Activated CD8-positive, alpha-beta T cell treated with anti-CD3 and anti-CD28 coated beads for 36 hours (primary cell): Measurements from ENCODE around the gene TUNAR. TPM values are rescaled to one million over a fixed set of nuclear protein-coding genes. Genes with fewer than 3 reads are reported as not detected.

Experiments used
- ATAC-seq: fragments of 200-7000 bp; cut with Tn5 transposase; one replicate; pipeline ENCODE4 v1.10.0; 2021; ENCODE audit warnings: mild to moderate bottlenecking, moderate library complexity
- CTCF ChIA-PET: fragments of 350-600 bp; sonication (Branson Sonifier 250); formaldehyde crosslinking; loops from one replicate; lab custom pipeline; 2021; ENCODE audit warnings: antibody characterized with exemption; lab: Charles Lee
- POLR2A ChIA-PET: fragments of 350-600 bp; sonication (Branson Sonifier 250); formaldehyde crosslinking; loops from one replicate; lab custom pipeline; 2021; ENCODE audit warnings: antibody characterized with exemption; lab: Charles Lee
- DNase-seq: peaks from one replicate; pipeline ENCODE4 v3.0.0-alpha.2; 2020
- H3K27ac Mint-ChIP-seq: one replicate; pipeline ENCODE4 v1.8.0; 2021; ENCODE audit warnings: mild to moderate bottlenecking, mixed read lengths
- H3K27me3 Mint-ChIP-seq: one replicate; pipeline ENCODE4 v1.8.0; 2021; ENCODE audit warnings: mixed read lengths
- H3K36me3 Mint-ChIP-seq: one replicate; pipeline ENCODE4 v1.8.0; 2021; ENCODE audit warnings: low read depth, mixed read lengths
- H3K4me1 Mint-ChIP-seq: one replicate; pipeline ENCODE4 v1.8.0; 2021; ENCODE audit warnings: low read depth, mixed read lengths
- H3K4me3 Mint-ChIP-seq: one replicate; pipeline ENCODE4 v1.8.0; 2021; ENCODE audit warnings: mild to moderate bottlenecking, moderate library complexity, mixed read lengths
- H3K9me3 Mint-ChIP-seq: one replicate; pipeline ENCODE4 v1.8.0; 2021; ENCODE audit warnings: mixed read lengths
- CTCF ChIP-seq: fragments of 200-600 bp; IDR thresholded peaks from one replicate; pipeline ENCODE4 v1.8.0; 2022; ENCODE audit warnings: antibody characterized with exemption, mild to moderate bottlenecking
- intact Hi-C: fragments of 100-400 bp; cut with micrococcal nuclease; formaldehyde crosslinking; loops from one replicate; pipeline ENCODE4 v1.10.0; 2022
- total RNA-seq, 2 experiments: library from RNA; stranded (reverse); gene quantifications; one replicate each; pipeline ENCODE4 v1.2.3, GENCODE V29; 2021

Gene TUNAR
- total RNA-seq, 2 experiments from 2014 or later = not detected

GRCh38 chr14:95838862-95839261 is 37.8 kb upstream of the TUNAR start:
- POLR2A ChIA-PET = no interaction called here
- no peak for TF ChIP-seq CTCF
- Mint-ChIP-seq H3K27me3 (peaks cover 4% of the 10 kb centered on the region), H3K9me3 (no peaks in the 10 kb centered on the region), H3K4me3 (no peak overlapping the region), H3K4me1 (peaks cover 5% of the 10 kb centered on the region), H3K36me3 (no peaks in the 10 kb centered on the region), H3K27ac (no peak overlapping the region)
- CTCF ChIA-PET = no interaction called here
- DNase-seq = no peak
- intact Hi-C loops = no loop called here
- ATAC-seq = no peak

GRCh38 chr14:95840094-95840700 is 36.4 kb upstream of the TUNAR start:
- H3K4me1 Mint-ChIP-seq = peaks cover 4% of the 10 kb centered on the region
- H3K27ac Mint-ChIP-seq = no peak overlapping the region
- CTCF ChIA-PET = no interaction called here
- POLR2A ChIA-PET = no interaction called here
- H3K27me3 Mint-ChIP-seq = peaks cover 4% of the 10 kb centered on the region
- no peak for TF ChIP-seq CTCF
- no peak overlapping the region for H3K4me3 Mint-ChIP-seq
- no peaks in the 10 kb centered on the region for H3K9me3 Mint-ChIP-seq
- no peaks in the 10 kb centered on the region for H3K36me3 Mint-ChIP-seq
- intact Hi-C loops = no loop called here
- ATAC-seq = no peak
- DNase-seq = no peak

GRCh38 chr14:95841668-95842067 is 35.0 kb upstream of the TUNAR start:
- Mint-ChIP-seq H3K27ac (no peak overlapping the region), H3K4me1 (no peaks in the 10 kb centered on the region), H3K4me3 (no peak overlapping the region), H3K27me3 (peaks cover 14% of the 10 kb centered on the region), H3K36me3 (no peaks in the 10 kb centered on the region), H3K9me3 (no peaks in the 10 kb centered on the region)
- no peak for TF ChIP-seq CTCF
- CTCF ChIA-PET = no interaction called here
- no peak for ATAC-seq
- intact Hi-C loops = no loop called here
- POLR2A ChIA-PET = no interaction called here
- no peak for DNase-seq

- Mint-ChIP-seq H3K4me1 (no peaks in the 10 kb centered on the region), H3K4me3 (no peak overlapping the region), H3K27me3 (peaks cover 31% of the 10 kb centered on the region), H3K36me3 (no peaks in the 10 kb centered on the region), H3K27ac (no peak overlapping the region), H3K9me3 (no peaks in the 10 kb centered on the region)
- DNase-seq = no peak
- CTCF ChIA-PET = no interaction called here
- intact Hi-C loops = no loop called here
- no peak for ATAC-seq
- POLR2A ChIA-PET = no interaction called here
- no peak for TF ChIP-seq CTCF
Measured at GRCh38 chr14:95849761-95850160, 26.9 kb upstream of the TUNAR start.

GRCh38 chr14:95850429-95850828 is 26.2 kb upstream of the TUNAR start:
- DNase-seq = no peak
- ATAC-seq = no peak
- H3K27ac Mint-ChIP-seq = no peak overlapping the region
- POLR2A ChIA-PET = no interaction called here
- H3K4me3 Mint-ChIP-seq = no peak overlapping the region
- no peak for TF ChIP-seq CTCF
- intact Hi-C loops = no loop called here
- H3K4me1 Mint-ChIP-seq = no peaks in the 10 kb centered on the region
- H3K27me3 Mint-ChIP-seq = peaks cover 29% of the 10 kb centered on the region
- H3K9me3 Mint-ChIP-seq = no peaks in the 10 kb centered on the region
- no peaks in the 10 kb centered on the region for H3K36me3 Mint-ChIP-seq
- CTCF ChIA-PET = no interaction called here
